HepG2 (cell line): ENCODE data around the gene C2orf78. TPM values are rescaled to one million over a fixed set of nuclear protein-coding genes. Genes with fewer than 3 reads are reported as not detected.

Experiments used
- ATAC-seq: fragments of 200-7000 bp; cut with Tn5 transposase; 3 replicates; pipeline ENCODE4 v1.9.1; 2020; ENCODE audit warnings: mild to moderate bottlenecking, moderate library complexity
- BruUV-seq: library from RNA; stranded (reverse); fragments of 400-500 nt; replicated peaks from 2 replicates; lab custom pipeline; 2021; lab: Mats Ljungman, UMichigan
- CTCF ChIA-PET: fragments of 300-600 bp; formaldehyde crosslinking; extraction: SDS; loops from one replicate; lab custom pipeline; 2021; ENCODE audit warnings: low total read pairs, inconsistent platforms, low intra/inter-chr PET ratio; lab: Yijun Ruan, JAX
- POLR2A ChIA-PET: fragments of 350-600 bp; sonication (Branson Sonifier 250); formaldehyde crosslinking; loops from one replicate; lab custom pipeline; 2020; ENCODE audit warnings: antibody characterized with exemption, inconsistent platforms; lab: Yijun Ruan, JAX
- DNase-seq: peaks from one replicate; pipeline ENCODE4 v3.0.0-alpha.2; 2015; ENCODE audit warnings: low spot score
- FAIRE-seq: peaks from 3 replicates; lab custom pipeline; 2011; peaks lifted over from hg19 to GRCh38; lab: Jason Lieb, UNC
- H2AFZ ChIP-seq: one replicate; pipeline ENCODE4 v1.6.1; 2011; ENCODE audit warnings: low read length, inconsistent platforms
- H3K27ac ChIP-seq: fragments of 300-600 bp; 3 replicates; pipeline ENCODE4 v1.8.0; 2011; ENCODE audit warnings: mixed run types, mild to moderate bottlenecking, mixed read lengths, low read length, inconsistent platforms; ENCODE audit not compliant: insufficient read depth; ENCODE audit errors: extremely low read length
- H3K27me3 ChIP-seq, 2 experiments: fragments of 200-600 bp in 1 of 2; 2 replicates in 1 of 2; 3 replicates in 1 of 2; pipeline versions ENCODE4 v1.6.0 to v1.8.0; 2011; ENCODE audit warnings: low read length in 2 of 2, mild to moderate bottlenecking in 2 of 2, moderate library complexity in 2 of 2, inconsistent platforms in 1 of 2; ENCODE audit not compliant: insufficient read depth in 2 of 2, control insufficient read depth in 1 of 2
- H3K36me3 ChIP-seq, 2 experiments: fragments of 200-600 bp in 1 of 2; replicated peaks in 1 of 2; 2 replicates in 1 of 2; 3 replicates in 1 of 2; pipeline versions ENCODE4 v1.5.1 to v1.8.0; 2011; ENCODE audit warnings: low read length in 2 of 2, inconsistent platforms in 1 of 2; ENCODE audit not compliant: insufficient read depth in 2 of 2, control insufficient read depth in 1 of 2
- H3K4me1 ChIP-seq: 2 replicates; pipeline ENCODE4 v1.5.1; 2012; ENCODE audit warnings: low read length, inconsistent platforms; ENCODE audit not compliant: insufficient read depth
- H3K4me2 ChIP-seq: 2 replicates; pipeline ENCODE4 v1.6.0; 2011; ENCODE audit warnings: low read depth, low read length, inconsistent platforms
- H3K4me3 ChIP-seq, 3 experiments: fragments of 200-600 bp in 1 of 3; sonication (generic), shearing (Covaris generic) in 1 of 3; replicated peaks in 1 of 3; 2 replicates each; pipeline ENCODE4 v1.5.1; 2011 to 2016; ENCODE audit warnings: low read length in 3 of 3, inconsistent platforms in 2 of 3, low read depth in 2 of 3, mild to moderate bottlenecking in 2 of 3, control low read depth in 1 of 3, mixed read lengths in 1 of 3; ENCODE audit not compliant: insufficient read depth in 1 of 3
- H3K79me2 ChIP-seq: one replicate; pipeline ENCODE4 v1.6.1; 2011; ENCODE audit warnings: low read length, inconsistent platforms; ENCODE audit not compliant: insufficient read depth
- H3K9ac ChIP-seq: 2 replicates; pipeline ENCODE4 v1.6.0; 2011; ENCODE audit warnings: mild to moderate bottlenecking, low read depth, low read length, inconsistent platforms; ENCODE audit not compliant: insufficient read depth
- H3K9me3 ChIP-seq: 2 replicates; pipeline ENCODE4 v1.5.1; 2012; ENCODE audit warnings: mild to moderate bottlenecking, low read length
- H4K20me1 ChIP-seq: 2 replicates; pipeline ENCODE4 v1.6.0; 2011; ENCODE audit warnings: inconsistent platforms, mild to moderate bottlenecking, low read length, moderate library complexity; ENCODE audit not compliant: insufficient read depth
- CBX1 ChIP-seq: IDR thresholded peaks from one replicate; pipeline ENCODE4 v1.6.1; 2016; ENCODE audit warnings: antibody characterized with exemption, low read depth
- CC2D1A ChIP-seq: sonication (generic); formaldehyde crosslinking; IDR thresholded peaks from 2 replicates; pipeline ENCODE4 v1.8.1; 2023; ENCODE audit warnings: mild to moderate bottlenecking, missing genetic modification reagents
- CREB1 ChIP-seq, 2 experiments: fragments of 450-650 bp in 1 of 2; IDR thresholded peaks; 2 replicates each; pipeline ENCODE4 v1.6.1; 2016 to 2017; ENCODE audit warnings: control low read depth in 1 of 2, mild to moderate bottlenecking in 1 of 2, missing compliant biosample characterization in 1 of 2, missing genetic modification characterization in 1 of 2
- DPF2 ChIP-seq: sonication (generic); formaldehyde crosslinking; IDR thresholded peaks from 2 replicates; pipeline ENCODE4 v1.4.0; 2020; ENCODE audit warnings: mild to moderate bottlenecking, low read depth, missing genetic modification reagents, borderline replicate concordance
- ETS1 ChIP-seq: sonication (generic); formaldehyde crosslinking; IDR thresholded peaks from 2 replicates; pipeline ENCODE4 v1.4.0; 2020; ENCODE audit warnings: missing genetic modification reagents
- FOSL2 ChIP-seq: sonication (generic); formaldehyde crosslinking; IDR thresholded peaks from 2 replicates; pipeline ENCODE4 v1.4.0; 2020; ENCODE audit warnings: missing genetic modification reagents
- HDAC2 ChIP-seq: sonication (generic); formaldehyde crosslinking; IDR thresholded peaks from 2 replicates; pipeline ENCODE4 v1.4.0; 2020; ENCODE audit warnings: missing genetic modification reagents
- HNRNPLL ChIP-seq: fragments of 200-400 bp; formaldehyde crosslinking; IDR thresholded peaks from 2 replicates; pipeline ENCODE4 v1.6.1; 2017; ENCODE audit warnings: mild to moderate bottlenecking, low read depth, low read length; ENCODE audit not compliant: poor library complexity, severe bottlenecking
- KLF9 ChIP-seq: IDR thresholded peaks from 2 replicates; pipeline ENCODE4 v1.6.1; 2016; ENCODE audit warnings: low read depth
- KMT2A ChIP-seq: sonication (generic); formaldehyde crosslinking; IDR thresholded peaks from 2 replicates; pipeline ENCODE4 v1.4.0; 2020; ENCODE audit warnings: missing genetic modification reagents
- MXI1 ChIP-seq: IDR thresholded peaks from 3 replicates; pipeline ENCODE4 v1.6.1; 2012; ENCODE audit warnings: low read depth, low read length, inconsistent platforms, borderline replicate concordance
- NCOA2 ChIP-seq: sonication (generic); formaldehyde crosslinking; IDR thresholded peaks from 2 replicates; pipeline ENCODE4 v1.8.0; 2022; ENCODE audit warnings: inconsistent platforms
- NRL ChIP-seq: sonication (generic); formaldehyde crosslinking; IDR thresholded peaks from 2 replicates; pipeline ENCODE4 v1.5.0; 2020; ENCODE audit warnings: missing genetic modification reagents, mild to moderate bottlenecking, moderate library complexity, borderline replicate concordance
- PHF21A ChIP-seq: sonication (generic); formaldehyde crosslinking; IDR thresholded peaks from 2 replicates; pipeline ENCODE4 v1.5.0; 2020; ENCODE audit warnings: mild to moderate bottlenecking, missing genetic modification reagents
- SMAD9 ChIP-seq: sonication (generic); formaldehyde crosslinking; IDR thresholded peaks from 2 replicates; pipeline ENCODE4 v1.5.1; 2020; ENCODE audit warnings: mild to moderate bottlenecking, missing genetic modification reagents
- TBX3 ChIP-seq: fragments of 450-650 bp; IDR thresholded peaks from 2 replicates; pipeline ENCODE4 v1.6.1; 2017; ENCODE audit warnings: antibody characterized with exemption, mild to moderate bottlenecking, inconsistent platforms, borderline replicate concordance
- ZBTB10 ChIP-seq: sonication (generic); formaldehyde crosslinking; IDR thresholded peaks from 2 replicates; pipeline ENCODE4 v1.4.0; 2020; ENCODE audit warnings: missing genetic modification reagents, borderline replicate concordance
- ZBTB20 ChIP-seq: sonication (generic); formaldehyde crosslinking; IDR thresholded peaks from 2 replicates; pipeline ENCODE4 v1.8.1; 2023; ENCODE audit warnings: missing genetic modification reagents, low read depth, mild to moderate bottlenecking, borderline replicate concordance
- ZFY ChIP-seq: sonication (generic); formaldehyde crosslinking; IDR thresholded peaks from 2 replicates; pipeline ENCODE4 v1.4.0; 2020; ENCODE audit warnings: missing genetic modification reagents
- ZFYVE20 ChIP-seq: sonication (generic); formaldehyde crosslinking; IDR thresholded peaks from 2 replicates; pipeline ENCODE4 v1.8.0; 2023; ENCODE audit warnings: low read depth, mild to moderate bottlenecking, moderate library complexity, missing genetic modification reagents, borderline replicate concordance
- ZNF12 ChIP-seq: sonication (generic); formaldehyde crosslinking; IDR thresholded peaks from 2 replicates; pipeline ENCODE4 v1.5.0; 2020; ENCODE audit warnings: missing genetic modification reagents
- ZNF550 ChIP-seq: sonication (generic); formaldehyde crosslinking; IDR thresholded peaks from 2 replicates; pipeline ENCODE4 v1.4.0; 2020; ENCODE audit warnings: mild to moderate bottlenecking, missing genetic modification reagents, borderline replicate concordance
- ZNF709 ChIP-seq: sonication (generic); formaldehyde crosslinking; IDR thresholded peaks from 2 replicates; pipeline ENCODE4 v1.5.0; 2020; ENCODE audit warnings: mild to moderate bottlenecking, missing genetic modification reagents
- ZNF780A ChIP-seq: sonication (generic); formaldehyde crosslinking; IDR thresholded peaks from 2 replicates; pipeline ENCODE4 v1.8.0; 2022; ENCODE audit warnings: mild to moderate bottlenecking, missing genetic modification reagents, moderate library complexity
- in situ Hi-C: cut with HindIII; loops from 2 replicates; pipeline ENCODE4 v1.10.0; 2017; ENCODE audit warnings: low pct_unique_long_range_greater_than_20kb; ENCODE audit not compliant: extremely low pct_ligation_motif_present
- intact Hi-C: fragments of 100-400 bp; cut with micrococcal nuclease; formaldehyde crosslinking; loops from one replicate; pipeline ENCODE4 v1.10.0; 2022; ENCODE audit not compliant: unreplicated experiment
- polyA plus RNA-seq, 8 experiments: library from polyadenylated mRNA; depleted of rRNA in 3 of 8; stranded (reverse) in 7 of 8; unstranded in 1 of 8; fragments of >200 nt; fragmentation: Illumina TruSeq in 4 of 8; extraction: Trizol in 4 of 8; gene quantifications; 2 replicates each; pipeline versions ENCODE4 v1.2.1 to v1.2.3, GENCODE V29; 2011 to 2016; ENCODE audit warnings: low read depth in 4 of 8, missing spikeins in 1 of 8, mixed read lengths in 1 of 8; ENCODE audit not compliant: insufficient read depth in 1 of 8
- total RNA-seq, 5 experiments: library from RNA; depleted of rRNA; stranded (reverse); fragments of >200 nt; fragmentation: Illumina TruSeq; extraction: Trizol; gene quantifications; 2 replicates each; pipeline ENCODE4 v1.2.3, GENCODE V29; 2016; ENCODE audit warnings: low read depth in 1 of 5

The C2orf78 gene
- total and polyA plus RNA-seq, 2 of the 13 experiments (the other 11 are each of a cell fraction or from before 2014, with no cell fraction given), result not detected

GRCh38 chr2:73852020-73852419 lies 68.0 kb downstream of the C2orf78 start:
- Histone ChIP-seq H3K36me3 (peaks cover 34 to 79% of the 10 kb centered on the region in 2 experiments), H4K20me1 (no peaks in the 10 kb centered on the region), H3K4me1 (no peaks in the 10 kb centered on the region), H3K27ac (no peak overlapping the region), H3K79me2 (no peaks in the 10 kb centered on the region), H3K9ac (no peak overlapping the region), H3K4me2 (no peak overlapping the region), H3K27me3 (no peaks in the 10 kb centered on the region), H2AFZ (no peak overlapping the region), H3K4me3 (no peak overlapping the region), H3K9me3 (no peaks in the 10 kb centered on the region)
- DNase-seq (no peak), FAIRE-seq (no peak), ATAC-seq (no peak)
- TF ChIP-seq SMAD9 (CRISPR knock-in tag) (no peak), NCOA2 (no peak), PHF21A (CRISPR knock-in tag) (no peak), ZNF12 (CRISPR knock-in tag) (no peak), ZBTB20 (CRISPR knock-in tag) (no peak), ETS1 (CRISPR knock-in tag) (no peak), ZNF709 (no peak), TBX3 (no peak), MXI1 (no peak), ZNF780A (CRISPR knock-in tag) (0 out of 2 replicates have a peak, but pooled peaks have one; percentile 24), DPF2 (CRISPR knock-in tag) (no peak), KLF9 (CRISPR knock-in tag) (no peak), HNRNPLL (no peak), CBX1 (no peak), ZFYVE20 (CRISPR knock-in tag) (no peak), KMT2A (CRISPR knock-in tag) (no peak), CREB1 (IDR thresholded peaks at IDR 0.05) (peak; percentile 32; the same call in 1 of the 2 replicates), CREB1 (CRISPR knock-in tag; IDR thresholded peaks at IDR 0.05) (no peak), NRL (CRISPR knock-in tag) (no peak), FOSL2 (CRISPR knock-in tag) (peak; percentile 65), CC2D1A (CRISPR knock-in tag) (no peak), ZNF550 (CRISPR knock-in tag) (no peak), ZBTB10 (CRISPR knock-in tag) (peak; percentile 33; the same call in 1 of the 2 replicates), ZFY (CRISPR knock-in tag) (no peak), HDAC2 (CRISPR knock-in tag) (no peak)
- in situ Hi-C loops (no loop called here), intact Hi-C loops (no loop called here)
- ChIA-PET CTCF (no interaction called here), POLR2A (no interaction called here)
- no TSS peak for BruUV-seq
